HG02938 (cell line): Measurements from ENCODE around the gene SPCS3.
A peak's percentile ranks its signal among the peaks of the same experiment; 100 is the strongest.
"Not testable (repeated sequence)": the region's sequence is repeated elsewhere in the genome, so short reads cannot be mapped to it uniquely, and the experiment has no call there.

Experiments
- ATAC-seq: cut with Tn5 transposase; IDR thresholded peaks from one replicate; pipeline ENCODE4 v1.9.1; 2021; ENCODE audit warnings: mild to moderate bottlenecking, moderate library complexity; ENCODE audit not compliant: unreplicated experiment

SPCS3 gene

DNA sequence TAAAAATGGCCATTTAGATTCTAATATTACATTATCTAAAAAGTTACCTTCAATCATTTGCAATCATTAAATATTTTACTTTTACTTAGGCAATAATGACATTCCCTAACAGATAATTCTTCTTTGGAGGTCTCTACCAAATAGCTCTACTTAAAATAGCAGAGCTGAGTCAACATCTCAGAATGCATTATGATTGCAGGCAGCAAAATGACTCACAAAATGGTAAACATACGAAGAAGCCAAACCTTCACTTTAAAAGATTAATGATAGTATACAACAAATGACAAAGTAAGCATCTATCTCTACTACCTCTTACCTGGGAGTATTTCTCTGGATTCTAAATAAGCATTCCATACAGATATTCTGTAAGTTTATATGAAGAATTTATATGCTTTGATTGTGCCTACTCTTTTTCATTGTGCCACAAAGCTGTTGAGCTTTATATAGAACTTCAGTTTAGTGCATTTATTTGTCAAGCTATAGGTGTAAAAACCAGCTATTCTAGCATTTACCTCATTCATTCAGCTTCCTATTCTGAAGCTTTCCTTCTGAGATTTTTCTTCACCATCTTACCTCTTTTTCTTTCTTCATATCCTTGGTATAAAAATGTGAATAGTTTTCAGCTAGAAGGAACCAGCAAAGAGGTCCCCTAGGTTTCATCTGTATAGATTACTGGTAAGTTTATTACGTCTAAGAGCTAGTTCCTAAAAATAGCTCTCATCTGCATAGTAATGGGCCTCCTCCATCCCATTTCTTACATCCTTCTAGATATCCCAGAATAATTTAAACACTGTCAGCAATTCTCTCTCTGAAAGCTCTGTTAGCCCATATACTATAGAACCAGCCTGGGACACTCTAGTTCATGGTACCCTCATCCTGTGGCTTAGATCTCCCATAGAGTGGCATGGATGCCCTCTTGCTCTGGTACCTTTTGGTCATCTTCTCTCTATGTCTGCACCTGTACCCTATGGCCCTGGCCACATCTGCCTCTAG lies 17.2 kb upstream of the SPCS3 start:
- ATAC-seq = no peak

- ATAC-seq = no peak
Observed at GRCh38 chr4:176303938-176304337, 15.8 kb upstream of the SPCS3 start.

- ATAC-seq = no peak
Observed at GRCh38 chr4:176306837-176307665, 12.7 kb upstream of the SPCS3 start.

GRCh38 chr4:176307666-176307930 lies 12.2 kb upstream of the SPCS3 start:
- no peak for ATAC-seq

DNA sequence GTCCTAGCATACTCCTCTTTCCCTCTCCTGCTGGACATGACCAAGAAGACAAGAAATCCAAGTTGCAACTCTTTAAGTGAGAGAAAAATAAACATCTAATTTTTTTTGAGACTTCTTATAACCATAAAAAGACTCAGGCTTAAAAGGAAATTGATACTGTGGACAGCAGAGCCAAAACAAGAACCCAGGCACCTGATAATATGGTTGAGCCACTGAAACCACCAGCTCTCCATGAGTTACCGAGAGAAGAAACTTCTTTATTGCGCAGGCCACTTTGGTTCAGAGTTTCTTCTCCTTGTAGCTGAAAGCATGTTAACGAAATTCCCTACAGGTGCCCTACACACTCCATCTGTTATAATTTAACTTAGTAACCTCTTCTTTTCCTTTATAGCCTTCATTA lies 11.3 kb upstream of the SPCS3 start:
- peak; percentile 47 for ATAC-seq

DNA sequence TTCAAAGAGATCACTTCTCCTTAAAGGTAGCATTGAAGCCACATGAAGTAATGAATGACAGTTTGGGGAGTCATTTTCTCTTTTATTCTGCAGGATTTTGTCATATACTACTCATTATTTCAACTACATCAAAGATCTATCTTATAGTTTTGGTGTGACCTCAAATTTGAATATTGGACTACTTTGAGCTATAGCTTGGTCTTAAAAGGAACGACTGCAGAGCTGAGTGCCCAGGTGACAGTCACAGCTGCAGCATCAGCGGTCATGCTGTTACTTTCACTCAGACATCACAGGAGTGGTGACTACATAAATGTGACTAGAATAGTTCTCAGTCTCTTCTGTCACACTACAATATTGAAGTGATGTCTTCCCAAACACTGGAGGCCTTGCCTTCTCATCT lies 10.7 kb upstream of the SPCS3 start:
- peak; percentile 97 for ATAC-seq

DNA sequence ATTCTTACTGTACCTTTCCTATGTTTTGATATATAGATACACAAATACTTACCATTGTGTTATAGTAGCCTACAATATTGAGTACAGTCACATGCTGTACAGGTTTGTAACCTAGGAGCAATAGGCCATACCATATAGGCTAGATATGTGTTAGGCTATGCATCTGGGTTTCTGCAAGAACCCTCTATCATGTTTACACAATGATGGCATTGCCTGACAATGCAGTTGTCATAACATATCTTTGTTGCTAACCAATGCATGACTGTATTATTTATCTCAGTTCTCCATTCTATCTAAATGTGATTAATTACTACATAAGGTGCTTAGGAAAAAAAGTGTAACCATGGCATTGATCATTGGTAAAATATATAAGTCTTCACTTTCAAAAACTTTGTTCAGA lies 10.0 kb upstream of the SPCS3 start:
- no peak for ATAC-seq

GRCh38 chr4:176313596-176314336 lies 6.0 kb upstream of the SPCS3 start:
- ATAC-seq = no peak

DNA sequence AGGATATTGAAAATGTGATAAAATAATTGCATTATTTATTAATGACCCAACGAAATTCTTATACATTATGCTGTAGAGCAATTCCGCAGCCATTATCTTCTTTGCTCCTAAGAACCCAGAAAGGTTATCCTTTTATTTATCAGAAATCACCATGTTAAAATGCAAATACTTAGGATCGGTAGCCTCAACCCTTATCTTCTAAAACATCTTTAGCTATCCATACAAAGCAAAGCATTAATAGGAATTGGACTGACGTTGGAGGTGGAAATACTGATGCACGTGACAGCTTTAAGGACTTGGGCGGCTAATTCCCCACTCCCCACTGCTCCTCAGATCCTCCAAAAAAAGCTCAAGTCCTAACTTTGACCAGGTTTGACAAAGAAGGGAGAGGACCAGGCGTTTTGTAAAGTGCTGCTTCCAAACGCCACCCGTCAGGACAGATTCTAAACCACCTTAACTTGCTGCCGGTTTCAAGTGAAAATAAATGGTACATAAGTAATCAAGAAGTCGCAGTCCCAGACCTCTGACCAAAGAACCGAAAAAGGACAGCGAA lies 539 bp upstream of the SPCS3 start:
- ATAC-seq = no peak

DNA sequence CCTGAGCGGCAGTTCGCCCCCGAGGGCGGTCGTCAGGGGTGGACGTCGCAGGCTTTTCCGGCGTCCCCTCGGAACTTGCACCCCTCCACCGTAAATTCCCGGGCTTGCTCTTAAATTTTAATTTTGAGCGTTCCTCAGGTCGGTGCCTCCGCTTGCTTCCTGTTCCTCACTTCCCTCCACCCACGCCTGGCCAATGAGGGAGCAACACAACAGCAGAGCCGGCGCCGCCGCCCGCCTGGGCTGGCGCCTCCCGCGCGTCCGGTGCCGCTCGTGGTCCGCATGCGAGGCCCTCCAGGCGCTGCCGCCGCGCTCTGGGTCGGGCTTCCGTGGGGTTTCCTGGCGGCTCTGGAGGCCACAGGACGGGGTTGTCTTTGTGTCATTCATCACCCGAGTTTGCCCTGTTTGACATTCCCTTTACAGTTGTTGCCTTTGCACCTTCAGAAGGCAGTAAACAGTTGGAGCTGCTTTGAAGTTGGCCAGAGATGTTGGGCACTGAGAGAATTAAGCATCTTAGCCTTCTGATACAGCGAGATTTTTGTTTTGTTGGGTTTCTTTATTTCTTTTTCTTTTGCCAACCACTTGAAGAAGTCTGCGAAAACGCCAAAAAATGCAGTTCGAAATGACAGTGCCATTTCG lies 692 bp downstream of the SPCS3 start:
- ATAC-seq = peak; percentile 73

DNA sequence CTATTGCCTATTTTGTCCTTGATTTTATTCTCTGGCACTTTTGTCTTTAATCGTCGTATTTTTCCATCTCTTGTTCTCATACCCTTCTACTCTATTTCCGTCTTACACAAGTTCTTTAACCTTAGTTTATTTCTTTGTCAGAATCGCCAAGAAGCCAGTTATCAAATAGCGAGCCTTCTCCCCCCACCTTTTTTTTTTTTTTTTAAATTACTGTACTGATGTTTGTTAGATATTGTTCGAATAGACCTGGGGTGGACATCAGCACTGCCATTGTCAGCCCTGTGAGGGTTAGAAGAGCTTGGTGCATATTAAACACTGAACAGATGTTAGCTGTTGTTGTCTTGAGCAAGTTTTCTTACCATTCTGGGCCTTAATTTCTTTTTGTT lies 1.2 kb downstream of the SPCS3 start:
- no peak for ATAC-seq

- ATAC-seq = no peak
Observed at GRCh38 chr4:176321589-176321988, 1.8 kb downstream of the SPCS3 start.

DNA sequence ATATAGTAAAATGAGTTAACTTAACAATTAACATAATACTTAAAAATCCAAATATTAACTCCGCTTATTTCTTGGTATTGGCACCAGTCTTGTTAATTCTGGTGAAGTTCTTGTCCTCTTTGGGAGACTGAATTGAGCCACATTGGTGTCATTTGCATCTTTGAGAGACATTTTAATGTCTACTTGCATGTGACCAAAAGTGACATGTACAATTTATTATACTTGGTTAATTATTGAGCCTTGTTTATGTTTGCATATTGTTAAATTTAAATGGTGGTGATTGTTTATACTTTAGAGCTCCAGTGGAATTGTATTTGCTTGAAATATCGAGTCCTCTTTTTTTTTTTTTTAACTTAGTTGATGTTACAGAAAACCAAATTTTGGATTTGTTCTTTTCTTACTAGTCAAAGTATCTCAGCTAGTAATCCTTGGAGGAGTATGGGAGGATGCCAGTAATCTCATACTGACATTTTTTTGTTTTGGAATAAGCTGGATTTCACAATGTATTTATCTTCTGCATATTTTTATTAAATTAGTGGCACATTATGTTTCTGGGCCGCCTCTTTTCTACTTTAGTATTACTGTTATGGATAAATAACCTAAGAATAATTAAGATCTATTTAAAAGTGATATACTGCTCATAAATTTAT lies 3.9 kb downstream of the SPCS3 start:
- no peak for ATAC-seq

GRCh38 chr4:176324876-176325275 lies 5.1 kb downstream of the SPCS3 start:
- not testable (repeated sequence) for ATAC-seq

DNA sequence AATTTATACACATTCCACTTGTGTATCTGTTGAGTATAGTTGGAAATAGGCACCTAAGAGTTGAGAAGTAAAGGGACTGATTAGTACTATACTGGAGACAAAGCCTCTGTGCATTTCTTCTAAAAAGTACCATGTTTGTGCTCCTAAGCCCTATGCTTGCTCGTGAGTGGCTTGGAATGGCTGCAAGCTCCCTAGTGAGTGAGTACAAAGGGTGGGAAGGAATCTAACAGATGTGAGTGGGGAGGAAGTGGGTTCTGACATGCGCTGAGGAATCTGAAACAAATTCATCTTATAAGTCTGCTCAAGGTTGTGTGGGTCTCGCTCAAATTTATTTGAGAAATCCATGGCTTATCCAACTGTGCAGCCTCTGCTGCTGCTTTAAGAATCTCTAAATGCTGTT lies 13.3 kb downstream of the SPCS3 start:
- ATAC-seq = no peak

DNA sequence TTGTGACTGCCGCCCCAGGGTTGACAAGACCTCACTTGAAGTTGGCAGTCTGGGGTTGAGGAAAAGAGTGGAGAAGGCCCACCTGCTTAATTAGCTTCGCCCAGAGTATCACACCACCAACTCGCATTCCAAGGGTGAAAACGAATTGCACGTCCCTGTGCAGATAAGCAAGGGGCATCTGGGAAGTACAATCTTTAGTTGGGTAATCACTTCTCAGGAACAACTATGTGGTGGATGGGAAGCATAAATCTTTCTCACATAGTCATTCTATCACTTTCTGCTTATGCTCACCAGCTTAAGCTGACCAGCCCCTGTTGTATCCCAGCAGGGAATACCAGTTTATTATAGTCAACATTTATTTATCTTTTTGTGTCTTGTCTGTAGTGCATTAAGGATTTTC lies 14.3 kb downstream of the SPCS3 start:
- no peak for ATAC-seq

DNA sequence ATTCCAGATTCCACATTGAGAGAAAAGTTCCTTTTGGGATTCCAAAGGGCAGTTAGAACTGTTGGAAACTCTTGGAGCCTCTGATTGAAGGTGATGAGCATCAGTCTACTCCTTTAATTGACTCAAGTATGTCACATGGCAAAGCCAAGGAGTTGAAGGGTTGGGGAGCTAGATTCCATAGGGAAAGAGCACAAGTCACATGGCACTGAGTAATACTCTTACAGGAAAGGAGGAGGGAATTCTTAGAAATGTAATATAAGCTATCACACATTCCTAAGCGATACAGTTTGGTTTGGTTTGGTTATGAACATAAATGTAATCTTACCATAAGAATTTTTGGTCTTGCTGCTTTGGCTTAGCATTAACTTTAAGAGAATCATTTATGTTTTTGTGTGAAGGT lies 15.7 kb downstream of the SPCS3 start:
- no peak for ATAC-seq

GRCh38 chr4:176339936-176340761 lies 20.4 kb downstream of the SPCS3 start:
- no peak for ATAC-seq
